HEK293 (cell line): ENCODE data around the gene AKAP6.

Source experiments
- CTCF ChIA-PET: fragments of 350-600 bp; formaldehyde crosslinking; extraction: SDS; loops from one replicate; lab custom pipeline; 2021; ENCODE audit warnings: antibody characterized with exemption; lab: Yijun Ruan, JAX
- POLR2A ChIA-PET: fragments of 300-600 bp; formaldehyde crosslinking; extraction: SDS; loops from one replicate; lab custom pipeline; 2020; ENCODE audit warnings: antibody characterized with exemption, inconsistent platforms; lab: Yijun Ruan, JAX
- H3K27ac ChIP-seq: fragments of 200-500 bp; sonication (Bioruptor generic); 2 replicates; pipeline ENCODE4 v1.5.1; 2014; ENCODE audit warnings: low read depth, low read length, control low read depth, inconsistent platforms; ENCODE audit errors: extremely low read depth
- H3K36me3 ChIP-seq, 2 experiments: fragments of 200-500 bp in 1 of 2; sonication (Bioruptor generic) in 1 of 2; 1 replicate in 1 of 2; 2 replicates in 1 of 2; pipeline ENCODE4 v1.5.1; 2014 to 2017; ENCODE audit warnings: inconsistent platforms in 2 of 2, low read length in 2 of 2; ENCODE audit not compliant: control insufficient read depth in 2 of 2, insufficient read depth in 1 of 2
- H3K4me1 ChIP-seq: fragments of 200-500 bp; sonication (Bioruptor generic); 2 replicates; pipeline ENCODE4 v1.5.1; 2014; ENCODE audit warnings: mild to moderate bottlenecking, low read length, inconsistent platforms; ENCODE audit not compliant: control insufficient read depth, insufficient read depth
- H3K4me3 ChIP-seq: 2 replicates; pipeline ENCODE4 v1.5.1; 2011; ENCODE audit warnings: low read depth, mild to moderate bottlenecking, control low read depth, low read length, moderate library complexity
- H3K9me3 ChIP-seq: fragments of 200-500 bp; sonication (Bioruptor generic); 2 replicates; pipeline ENCODE4 v1.5.1; 2014; ENCODE audit warnings: low read depth, low read length, inconsistent platforms; ENCODE audit not compliant: control insufficient read depth, insufficient read depth
- BCL6B ChIP-seq: fragments of 450-650 bp; formaldehyde crosslinking; IDR thresholded peaks from 2 replicates; pipeline ENCODE4 v1.5.1; 2017; ENCODE audit warnings: missing biosample characterization, missing genetic modification characterization
- EGR2 ChIP-seq: fragments of 450-650 bp; formaldehyde crosslinking; IDR thresholded peaks from 2 replicates; pipeline ENCODE4 v1.5.1; 2016; ENCODE audit warnings: low read depth, missing biosample characterization, missing genetic modification characterization
- HOXC10 ChIP-seq: sonication (generic); formaldehyde crosslinking; IDR thresholded peaks from 2 replicates; pipeline ENCODE4 v1.8.1; 2023; ENCODE audit warnings: mild to moderate bottlenecking, missing genetic modification reagents
- PRDM6 ChIP-seq: fragments of 450-650 bp; formaldehyde crosslinking; IDR thresholded peaks from 2 replicates; pipeline ENCODE4 v1.5.1; 2017; ENCODE audit warnings: missing biosample characterization, missing genetic modification characterization
- SALL2 ChIP-seq: fragments of 450-650 bp; formaldehyde crosslinking; IDR thresholded peaks from 2 replicates; pipeline ENCODE4 v1.5.0; 2017; ENCODE audit warnings: missing biosample characterization, mild to moderate bottlenecking, missing genetic modification characterization, borderline replicate concordance
- SCRT1 ChIP-seq: fragments of 450-650 bp; formaldehyde crosslinking; IDR thresholded peaks from 2 replicates; pipeline ENCODE4 v1.5.1; 2016; ENCODE audit warnings: missing biosample characterization, missing genetic modification characterization, borderline replicate concordance
- ZNF121 ChIP-seq: fragments of 450-650 bp; formaldehyde crosslinking; IDR thresholded peaks from 2 replicates; pipeline ENCODE4 v1.5.1; 2016; ENCODE audit warnings: missing biosample characterization, missing genetic modification characterization
- ZNF157 ChIP-seq: fragments of 450-650 bp; formaldehyde crosslinking; IDR thresholded peaks from 2 replicates; pipeline ENCODE4 v1.5.1; 2016; ENCODE audit warnings: missing biosample characterization, missing genetic modification characterization
- ZNF169 ChIP-seq: fragments of 450-650 bp; formaldehyde crosslinking; IDR thresholded peaks from 2 replicates; pipeline ENCODE4 v1.5.1; 2016; ENCODE audit warnings: missing biosample characterization, missing genetic modification characterization
- ZNF174 ChIP-seq: fragments of 450-650 bp; formaldehyde crosslinking; IDR thresholded peaks from 2 replicates; pipeline ENCODE4 v1.5.0; 2017; ENCODE audit warnings: missing biosample characterization, mild to moderate bottlenecking, missing genetic modification characterization
- ZNF202 ChIP-seq: fragments of 450-650 bp; formaldehyde crosslinking; IDR thresholded peaks from 2 replicates; pipeline ENCODE4 v1.5.1; 2016; ENCODE audit warnings: missing biosample characterization, missing genetic modification characterization, borderline replicate concordance
- ZNF221 ChIP-seq: fragments of 450-650 bp; formaldehyde crosslinking; IDR thresholded peaks from 2 replicates; pipeline ENCODE4 v1.5.1; 2017; ENCODE audit warnings: missing biosample characterization, missing genetic modification characterization, borderline replicate concordance
- ZNF335 ChIP-seq: fragments of 450-650 bp; formaldehyde crosslinking; conservative IDR thresholded peaks from 2 replicates; pipeline ENCODE4 v1.5.1; 2016; ENCODE audit warnings: missing biosample characterization, missing genetic modification characterization
- ZNF391 ChIP-seq: fragments of 450-650 bp; formaldehyde crosslinking; IDR thresholded peaks from 2 replicates; pipeline ENCODE4 v1.5.1; 2016; ENCODE audit warnings: low read depth, missing biosample characterization, missing genetic modification characterization, borderline replicate concordance
- ZNF48 ChIP-seq: fragments of 450-650 bp; formaldehyde crosslinking; IDR thresholded peaks from 2 replicates; pipeline ENCODE4 v1.5.1; 2016; ENCODE audit warnings: missing biosample characterization, missing genetic modification characterization
- ZNF610 ChIP-seq: fragments of 450-650 bp; formaldehyde crosslinking; IDR thresholded peaks from 2 replicates; pipeline ENCODE4 v1.5.1; 2016; ENCODE audit warnings: missing biosample characterization, missing genetic modification characterization, borderline replicate concordance
- ZNF768 ChIP-seq: fragments of 450-650 bp; formaldehyde crosslinking; IDR thresholded peaks from 2 replicates; pipeline ENCODE4 v1.5.1; 2018; ENCODE audit warnings: missing biosample characterization, mild to moderate bottlenecking, missing genetic modification characterization
- ZNF791 ChIP-seq: fragments of 450-650 bp; formaldehyde crosslinking; IDR thresholded peaks from 2 replicates; pipeline ENCODE4 v1.5.1; 2016; ENCODE audit warnings: missing biosample characterization, missing genetic modification characterization
- TF ChIP-seq, protein P1 (sequence below): fragments of 450-650 bp; formaldehyde crosslinking; IDR thresholded peaks from 2 replicates; pipeline ENCODE4 v1.5.1; 2016; ENCODE audit warnings: missing biosample characterization, missing genetic modification characterization
- TF ChIP-seq, protein P2 (sequence below): fragments of 450-650 bp; formaldehyde crosslinking; IDR thresholded peaks from 2 replicates; pipeline ENCODE4 v1.5.1; 2016; ENCODE audit warnings: missing biosample characterization, missing genetic modification characterization

Gene AKAP6

DNA sequence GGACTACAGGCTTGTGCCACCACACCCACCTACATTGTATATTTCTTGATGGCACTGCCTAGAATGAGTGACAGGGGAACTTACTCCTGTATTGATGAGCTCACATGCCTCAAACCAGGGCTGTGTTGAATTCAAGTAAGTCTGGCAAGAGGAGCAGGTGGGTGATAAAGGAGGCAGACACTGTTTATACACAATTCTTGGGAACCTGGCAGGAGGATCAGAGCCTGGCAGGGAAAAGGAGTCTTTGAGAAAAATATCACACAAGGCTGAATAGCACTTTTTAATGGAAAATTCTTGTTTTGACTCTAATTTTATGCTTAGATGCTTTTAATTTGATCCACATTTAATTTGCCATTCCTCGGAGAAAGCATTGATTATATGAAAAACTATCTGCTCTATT lies 316.5 kb downstream of the AKAP6 start (continued):
- no peak for TF ChIP-seq ZNF791
- TF ChIP-seq, all 188 proteins: peak for 0

GRCh38 chr14:32648434-32648833 lies 319.3 kb downstream of the AKAP6 start:
- POLR2A ChIA-PET: no interaction called here
- no peak for TF ChIP-seq EGR2 (tag by site-specific recombination)
- TF ChIP-seq, protein P1, sequence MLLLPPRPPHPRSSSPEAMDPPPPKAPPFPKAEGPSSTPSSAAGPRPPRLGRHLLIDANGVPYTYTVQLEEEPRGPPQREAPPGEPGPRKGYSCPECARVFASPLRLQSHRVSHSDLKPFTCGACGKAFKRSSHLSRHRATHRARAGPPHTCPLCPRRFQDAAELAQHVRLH (tag by site-specific recombination): no peak
- no peak for TF ChIP-seq SALL2 (tag by site-specific recombination)
- peak; percentile 39; the same call in 1 of the 2 replicates for TF ChIP-seq ZNF335 (tag by site-specific recombination)
- H3K27ac ChIP-seq: no peak overlapping the region
- H3K4me3 ChIP-seq: no peak overlapping the region
- CTCF ChIA-PET: no interaction called here
- no peaks in the 10 kb centered on the region for H3K9me3 ChIP-seq
- peaks cover 8% of the 10 kb centered on the region for H3K4me1 ChIP-seq
- no peaks in the 10 kb centered on the region for H3K36me3 ChIP-seq

DNA sequence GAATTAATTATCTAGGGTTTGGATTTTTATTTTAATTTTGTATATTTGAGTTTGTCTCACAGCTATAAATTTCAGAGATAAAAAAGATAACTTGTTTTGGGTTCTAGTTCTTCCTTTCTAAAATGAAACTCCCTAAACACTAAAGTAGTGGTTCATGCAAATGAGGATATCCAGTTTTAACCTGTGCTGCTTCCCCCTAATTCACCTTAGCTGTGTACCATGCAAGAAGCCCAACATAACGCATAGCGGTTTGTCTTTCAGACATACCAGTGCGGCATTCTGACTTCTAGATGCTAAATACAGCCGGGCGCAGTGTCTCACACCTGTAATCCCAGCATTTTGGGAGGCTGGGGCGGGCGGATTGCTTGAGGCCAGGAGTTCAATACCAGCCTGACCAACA lies 320.9 kb downstream of the AKAP6 start:
- no peaks in the 10 kb centered on the region for H3K36me3 ChIP-seq
- TF ChIP-seq ZNF610 (no peak), ZNF157 (tag by site-specific recombination) (no peak), ZNF391 (tag by site-specific recombination) (no peak), BCL6B (tag by site-specific recombination) (no peak), HOXC10 (CRISPR knock-in tag) (no peak), ZNF768 (tag by site-specific recombination) (no peak), ZNF202 (no peak), ZNF48 (tag by site-specific recombination) (no peak), ZNF174 (tag by site-specific recombination) (no peak), SCRT1 (no peak), PRDM6 (no peak), ZNF169 (tag by site-specific recombination) (no peak), ZNF121 (tag by site-specific recombination) (no peak), ZNF221 (no peak)
- TF ChIP-seq, protein P2, sequence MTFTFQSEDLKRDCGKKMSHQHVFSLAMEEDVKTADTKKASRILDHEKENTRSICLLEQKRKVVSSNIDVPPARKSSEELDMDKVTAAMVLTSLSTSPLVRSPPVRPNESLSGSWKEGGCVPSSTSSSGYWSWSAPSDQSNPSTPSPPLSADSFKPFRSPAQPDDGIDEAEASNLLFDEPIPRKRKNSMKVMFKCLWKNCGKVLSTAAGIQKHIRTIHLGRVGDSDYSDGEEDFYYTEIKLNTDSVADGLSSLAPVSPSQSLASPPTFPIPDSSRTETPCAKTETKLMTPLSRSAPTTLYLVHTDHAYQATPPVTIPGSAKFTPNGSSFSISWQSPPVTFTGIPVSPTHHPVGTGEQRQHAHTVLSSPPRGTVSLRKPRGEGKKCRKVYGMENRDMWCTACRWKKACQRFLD: no peak
- TF ChIP-seq, all 188 proteins: peak for 0
- Histone ChIP-seq H3K9me3 (no peaks in the 10 kb centered on the region), H3K4me3 (no peak overlapping the region), H3K27ac (no peak overlapping the region), H3K4me1 (peaks cover 8% of the 10 kb centered on the region)
- CTCF ChIA-PET: no interaction called here
- POLR2A ChIA-PET: no interaction called here
